PC-9 (cell line): ENCODE results near the gene FOXP2. TPM values are rescaled to one million over a fixed set of nuclear protein-coding genes. Genes with fewer than 3 reads are reported as not detected.
A peak's percentile ranks its signal among the peaks of the same experiment; 100 is the strongest.

ENCODE experiments used
- Bru-seq: library from RNA; stranded (reverse); fragments of 400-500 nt; gene quantifications from one replicate; lab custom pipeline; 2021; lab: Mats Ljungman, UMichigan
- BruChase-seq, 2 experiments: library from RNA; stranded (reverse); fragments of 400-500 nt; gene quantifications; one replicate each; lab custom pipeline; 2021; lab: Mats Ljungman, UMichigan
- BruUV-seq: library from RNA; stranded (reverse); fragments of 400-500 nt; replicated peaks from 2 replicates; lab custom pipeline; 2021; lab: Mats Ljungman, UMichigan
- CTCF ChIA-PET: fragments of 300-600 bp; sonication (Branson Sonifier 250); formaldehyde crosslinking; loops from one replicate; lab custom pipeline; 2022; ENCODE audit warnings: antibody characterized with exemption; lab: Charles Lee
- POLR2A ChIA-PET: fragments of 300-600 bp; sonication (Branson Sonifier 250); formaldehyde crosslinking; loops from one replicate; lab custom pipeline; 2022; ENCODE audit warnings: antibody characterized with exemption; ENCODE audit not compliant: unreplicated experiment; lab: Charles Lee
- DNase-seq, 2 experiments: peaks; one replicate each; pipeline versions ENCODE4 v3.0.0 to v3.0.0-alpha.2; 2015 to 2022; ENCODE audit warnings: mixed read lengths in 1 of 2
- H2AFZ ChIP-seq: fragments of 200-600 bp; sonication (generic); 2 replicates; pipeline ENCODE4 v1.8.1; 2017; ENCODE audit warnings: antibody characterized with exemption
- H3F3A ChIP-seq: fragments of 200-600 bp; sonication (generic); 2 replicates; pipeline ENCODE4 v1.8.1; 2017; ENCODE audit warnings: antibody characterized with exemption, mild to moderate bottlenecking, low read depth; ENCODE audit not compliant: insufficient read depth
- H3K27ac ChIP-seq: fragments of 200-600 bp; sonication (generic); 2 replicates; pipeline ENCODE4 v1.6.1; 2016; ENCODE audit warnings: mixed run types
- H3K27me3 ChIP-seq: fragments of 200-600 bp; sonication (generic); 2 replicates; pipeline ENCODE4 v1.6.1; 2016; ENCODE audit warnings: low read depth, mixed run types; ENCODE audit not compliant: insufficient read depth
- H3K36me3 ChIP-seq: fragments of 200-600 bp; sonication (generic); 2 replicates; pipeline ENCODE4 v1.6.1; 2016; ENCODE audit warnings: low read depth, mixed run types
- H3K4me1 ChIP-seq: fragments of 200-600 bp; sonication (generic); replicated peaks from 2 replicates; pipeline ENCODE4 v1.6.1; 2016; ENCODE audit warnings: mixed run types; ENCODE audit not compliant: insufficient read depth
- H3K4me2 ChIP-seq: fragments of 200-600 bp; sonication (generic); 2 replicates; pipeline ENCODE4 v1.6.1; 2017; ENCODE audit warnings: mixed run types
- H3K4me3 ChIP-seq: fragments of 200-600 bp; sonication (generic); 2 replicates; pipeline ENCODE4 v1.6.1; 2016; ENCODE audit warnings: mixed run types
- H3K79me2 ChIP-seq: fragments of 200-600 bp; sonication (generic); 2 replicates; pipeline ENCODE4 v1.6.1; 2017; ENCODE audit warnings: low read depth, mixed run types
- H3K9me2 ChIP-seq: fragments of 200-600 bp; sonication (generic); 2 replicates; pipeline ENCODE4 v1.8.1; 2017; ENCODE audit warnings: mild to moderate bottlenecking; ENCODE audit not compliant: insufficient read depth
- H3K9me3 ChIP-seq: fragments of 200-600 bp; sonication (generic); 2 replicates; pipeline ENCODE4 v1.8.1; 2016; ENCODE audit warnings: low read depth; ENCODE audit not compliant: insufficient read depth
- H4K20me1 ChIP-seq: fragments of 200-600 bp; sonication (generic); 2 replicates; pipeline ENCODE4 v1.8.1; 2017; ENCODE audit not compliant: insufficient read depth
- EZH2 ChIP-seq: fragments of 200-600 bp; sonication (generic); IDR thresholded peaks from 2 replicates; pipeline ENCODE4 v1.8.0; 2017; ENCODE audit warnings: antibody characterized with exemption, low read depth
- intact Hi-C: fragments of 100-400 bp; cut with micrococcal nuclease; formaldehyde crosslinking; loops from one replicate; pipeline ENCODE4 v1.10.0; 2022; ENCODE audit not compliant: unreplicated experiment
- long read RNA-seq: library from polyadenylated mRNA; stranded (forward); transcript quantifications from one replicate; pipeline ENCODE4 v2.0.0, GENCODE V29; 2022
- total RNA-seq: library from RNA; stranded (reverse); gene quantifications from 2 replicates; pipeline ENCODE4 v1.2.3, GENCODE V29; 2021
- TF ChIP-seq, protein P1 (sequence below): fragments of 200-600 bp; sonication (generic); conservative IDR thresholded peaks from 2 replicates; pipeline ENCODE4 v1.6.1; 2017; ENCODE audit warnings: mixed run types, antibody characterized with exemption, mild to moderate bottlenecking, moderate library complexity

FOXP2 gene
- total RNA-seq (1.2 and 4.3 TPM in 2 replicates), Bru-seq, nascent RNA (percentile 35 among the genes with signal in this experiment), BruChase-seq, experiment 1, labeled RNA remaining after a 2-hour chase (percentile 35 among the genes with signal in this experiment), BruChase-seq, experiment 2, labeled RNA remaining after a 6-hour chase (percentile 23 among the genes with signal in this experiment)
- long read RNA-seq, result 0 reads

DNA sequence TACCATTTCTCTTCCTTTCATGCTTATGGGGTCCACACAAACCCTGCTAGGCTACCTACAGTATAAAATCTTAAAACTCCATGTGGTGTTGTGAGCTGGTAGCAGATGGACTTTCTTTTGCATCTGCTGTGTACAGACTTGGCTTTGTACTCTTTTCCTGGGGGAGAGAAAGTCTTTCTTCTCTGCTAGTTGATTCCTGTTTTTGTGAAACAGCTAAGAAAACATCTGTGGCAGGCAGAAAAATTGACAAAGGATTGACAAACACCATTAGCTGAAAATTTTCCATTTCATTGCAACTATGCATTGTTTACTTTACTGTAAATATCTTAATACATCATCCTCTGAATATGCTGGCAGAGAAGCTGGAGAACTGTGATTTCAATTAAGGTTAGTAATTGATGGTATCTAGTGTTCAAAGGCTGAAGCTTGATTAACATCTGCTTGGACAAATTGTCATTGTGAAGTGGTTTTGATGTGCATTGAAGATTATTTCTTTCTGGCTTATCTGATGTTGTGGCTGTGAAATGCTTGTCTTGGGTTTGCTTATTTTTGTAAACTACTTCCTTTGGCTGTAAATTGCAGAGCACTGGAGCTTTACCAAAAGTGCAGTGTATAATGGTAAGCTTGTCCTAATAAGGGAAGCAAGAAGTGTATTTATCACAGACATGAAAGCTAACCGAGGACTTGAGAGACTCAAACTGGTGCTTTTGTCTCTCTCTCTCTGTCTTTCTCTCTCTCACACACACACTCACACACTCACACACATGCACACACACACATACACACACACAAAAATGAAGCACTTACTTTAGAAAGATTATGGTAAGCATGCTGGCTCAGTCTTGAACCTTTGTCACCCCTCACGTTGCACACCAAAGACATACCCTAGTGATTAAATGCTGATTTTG, at the start of gene FOXP2:
FOXP2 (plus strand) TSS at position 660 of the 908 bp plus-strand sequence. CDS start 11,697 bp downstream, outside the sequence.
- Histone ChIP-seq H3K9me2 (no peaks in the 10 kb centered on the region), H3K4me2 (peak within 1 kb of the TSS; percentile 30; the same call in 1 of the 2 replicates), H3K27ac (no peak within 1 kb of the TSS), H3K4me3 (no peak within 1 kb of the TSS), H3K27me3 (no peaks in the 10 kb centered on the region), H3K9me3 (0 out of 2 replicates have a peak, but pooled peaks cover 3% of the 10 kb centered on the region), H3K36me3 (no peaks in the 10 kb centered on the region), H3F3A (no peaks in the 10 kb centered on the region), H2AFZ (0 out of 2 replicates have a peak within 1 kb of the TSS, but pooled peaks have one; percentile 8), H3K4me1 (peaks cover 14% of the 10 kb centered on the region), H4K20me1 (no peaks in the 10 kb centered on the region), H3K79me2 (no peaks in the 10 kb centered on the region)
- intact Hi-C loops, result no loop called here
- TF ChIP-seq EZH2, result no peak
- TF ChIP-seq, protein P1, sequence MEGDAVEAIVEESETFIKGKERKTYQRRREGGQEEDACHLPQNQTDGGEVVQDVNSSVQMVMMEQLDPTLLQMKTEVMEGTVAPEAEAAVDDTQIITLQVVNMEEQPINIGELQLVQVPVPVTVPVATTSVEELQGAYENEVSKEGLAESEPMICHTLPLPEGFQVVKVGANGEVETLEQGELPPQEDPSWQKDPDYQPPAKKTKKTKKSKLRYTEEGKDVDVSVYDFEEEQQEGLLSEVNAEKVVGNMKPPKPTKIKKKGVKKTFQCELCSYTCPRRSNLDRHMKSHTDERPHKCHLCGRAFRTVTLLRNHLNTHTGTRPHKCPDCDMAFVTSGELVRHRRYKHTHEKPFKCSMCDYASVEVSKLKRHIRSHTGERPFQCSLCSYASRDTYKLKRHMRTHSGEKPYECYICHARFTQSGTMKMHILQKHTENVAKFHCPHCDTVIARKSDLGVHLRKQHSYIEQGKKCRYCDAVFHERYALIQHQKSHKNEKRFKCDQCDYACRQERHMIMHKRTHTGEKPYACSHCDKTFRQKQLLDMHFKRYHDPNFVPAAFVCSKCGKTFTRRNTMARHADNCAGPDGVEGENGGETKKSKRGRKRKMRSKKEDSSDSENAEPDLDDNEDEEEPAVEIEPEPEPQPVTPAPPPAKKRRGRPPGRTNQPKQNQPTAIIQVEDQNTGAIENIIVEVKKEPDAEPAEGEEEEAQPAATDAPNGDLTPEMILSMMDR, result no peak
- no peak for DNase-seq
- ChIA-PET POLR2A (interaction anchor here (0.7 kb wide), 1 partner anchor 134 kb away, joined by 8 read pairs; no protein-coding TSS in a partner anchor), CTCF (interaction anchor here (0.6 kb wide), 1 partner anchor 480 kb away, joined by 3 read pairs; no protein-coding TSS in a partner anchor)
- BruUV-seq, result no TSS peak

DNA sequence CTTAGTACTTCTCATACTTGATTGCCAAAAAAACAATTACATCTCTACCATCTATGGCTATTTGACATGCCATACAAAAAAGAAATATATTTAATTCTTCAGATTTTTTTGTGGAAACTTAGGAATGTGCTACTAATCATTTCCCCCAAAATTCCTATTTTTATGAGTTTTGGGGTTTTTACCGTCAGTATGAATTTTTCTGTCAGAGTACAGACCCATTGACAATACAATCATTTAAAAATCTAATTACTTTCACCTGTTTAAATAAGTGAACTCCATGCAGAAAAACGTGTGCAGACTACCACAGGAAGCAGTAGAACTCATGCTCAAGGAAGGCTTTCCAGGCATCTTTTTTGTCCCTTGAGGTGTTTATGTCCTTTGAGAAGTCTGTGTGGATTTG, 48.8 kb upstream of the FOXP2 start:
- ChIA-PET CTCF (no interaction called here), POLR2A (no interaction called here)
- H3K4me2 ChIP-seq, result no peak overlapping the region
- H3K79me2 ChIP-seq, result no peaks in the 10 kb centered on the region
- no peak overlapping the region for H3K27ac ChIP-seq
- no peak overlapping the region for H2AFZ ChIP-seq
- H3K9me3 ChIP-seq, result no peaks in the 10 kb centered on the region
- no peak for DNase-seq
- intact Hi-C loops, result no loop called here
- H3F3A ChIP-seq, result no peaks in the 10 kb centered on the region
- no peaks in the 10 kb centered on the region for H4K20me1 ChIP-seq
- H3K9me2 ChIP-seq, result no peaks in the 10 kb centered on the region
- no peak for TF ChIP-seq EZH2
- TF ChIP-seq, protein P1, result no peak
- BruUV-seq, result no TSS peak
- no peaks in the 10 kb centered on the region for H3K36me3 ChIP-seq
- no peaks in the 10 kb centered on the region for H3K27me3 ChIP-seq
- no peaks in the 10 kb centered on the region for H3K4me1 ChIP-seq
- H3K4me3 ChIP-seq, result no peak overlapping the region

DNA sequence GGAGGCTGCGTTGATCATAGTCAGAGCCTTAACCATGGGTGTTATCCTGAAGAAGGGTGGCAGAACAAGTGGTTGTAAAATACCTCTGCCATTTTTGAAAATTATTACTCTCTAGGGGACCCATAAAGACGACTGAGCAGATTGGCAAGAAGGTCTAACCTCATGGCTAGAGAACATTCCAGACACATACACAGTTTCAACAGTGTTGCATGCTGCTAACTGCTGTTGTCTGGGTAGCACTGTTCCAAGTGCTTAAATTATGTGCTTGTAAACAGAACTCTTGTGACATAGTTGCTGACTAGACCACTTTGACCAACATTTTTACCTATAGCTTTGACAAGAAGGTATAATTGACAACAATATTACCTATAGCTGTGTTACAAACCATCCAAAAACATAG, 46.1 kb upstream of the FOXP2 start:
- Histone ChIP-seq H3K27me3 (no peaks in the 10 kb centered on the region), H3K79me2 (no peaks in the 10 kb centered on the region), H3K36me3 (no peaks in the 10 kb centered on the region), H2AFZ (no peak overlapping the region), H3K9me3 (no peaks in the 10 kb centered on the region), H3K9me2 (no peaks in the 10 kb centered on the region), H3K4me1 (no peaks in the 10 kb centered on the region), H3K4me3 (no peak overlapping the region), H3K27ac (no peak overlapping the region), H4K20me1 (no peaks in the 10 kb centered on the region), H3K4me2 (no peak overlapping the region), H3F3A (no peaks in the 10 kb centered on the region)
- DNase-seq, result no peak
- TF ChIP-seq, protein P1, result no peak
- TF ChIP-seq EZH2, result no peak
- CTCF ChIA-PET, result no interaction called here
- intact Hi-C loops, result no loop called here
- no TSS peak for BruUV-seq
- POLR2A ChIA-PET, result no interaction called here
